H1 (cell line): ENCODE measurements around the gene LKAAEAR1. TPM values are rescaled to one million over a fixed set of nuclear protein-coding genes. Genes with fewer than 3 reads are reported as not detected.

Experiments
- CTCF ChIA-PET: fragments of 300-600 bp; sonication (Branson Sonifier 250); formaldehyde crosslinking; loops from one replicate; lab custom pipeline; 2021; ENCODE audit not compliant: partially characterized antibody; lab: Charles Lee
- POLR2A ChIA-PET: fragments of 300-600 bp; sonication (Branson Sonifier 250); formaldehyde crosslinking; loops from one replicate; lab custom pipeline; 2021; ENCODE audit warnings: inconsistent platforms; ENCODE audit not compliant: partially characterized antibody; lab: Charles Lee
- DNase-seq, 2 experiments: peaks; one replicate each; pipeline versions ENCODE4 v3.0.0 to v3.0.0-alpha.2; 2010 to 2022; ENCODE audit warnings: low spot score in 2 of 2, low read depth in 1 of 2, mixed read lengths in 1 of 2
- FAIRE-seq: peaks from 2 replicates; lab custom pipeline; 2011; peaks lifted over from hg19 to GRCh38; lab: Jason Lieb, UNC
- H2AFZ ChIP-seq: 2 replicates; pipeline ENCODE4 v1.8.1; 2012; ENCODE audit warnings: low read length, inconsistent platforms
- H2AK5ac ChIP-seq: 2 replicates; pipeline ENCODE4 v1.6.1; 2013; ENCODE audit warnings: low read depth, low read length
- H2BK120ac ChIP-seq: replicated peaks from 2 replicates; pipeline ENCODE3; 2013; ENCODE audit warnings: low read depth, low read length, inconsistent platforms
- H2BK12ac ChIP-seq: 2 replicates; pipeline ENCODE4 v1.6.1; 2013; ENCODE audit warnings: low read depth, low read length
- H2BK15ac ChIP-seq: 2 replicates; pipeline ENCODE4 v1.6.1; 2013; ENCODE audit warnings: low read length
- H2BK20ac ChIP-seq: 2 replicates; pipeline ENCODE4 v1.6.1; 2013; ENCODE audit warnings: low read length
- H2BK5ac ChIP-seq: 2 replicates; pipeline ENCODE4 v1.6.1; 2013; ENCODE audit warnings: low read depth, low read length
- H3K14ac ChIP-seq: 2 replicates; pipeline ENCODE4 v1.6.1; 2013; ENCODE audit warnings: inconsistent platforms; ENCODE audit not compliant: insufficient read length
- H3K18ac ChIP-seq: 2 replicates; pipeline ENCODE4 v1.6.1; 2013; ENCODE audit warnings: low read length; ENCODE audit errors: extremely low read depth
- H3K23ac ChIP-seq: 2 replicates; pipeline ENCODE4 v1.6.1; 2013; ENCODE audit warnings: inconsistent platforms; ENCODE audit not compliant: insufficient read length
- H3K23me2 ChIP-seq: 2 replicates; pipeline ENCODE4 v1.6.1; 2013; ENCODE audit warnings: low read depth, low read length
- H3K27ac ChIP-seq: 2 replicates; pipeline ENCODE4 v1.6.1; 2011; ENCODE audit warnings: low read depth, low read length, inconsistent platforms
- H3K27me3 ChIP-seq, 4 experiments: replicated peaks in 1 of 4; 1 replicate in 1 of 4; 2 replicates in 3 of 4; pipeline versions ENCODE4 v1.6.1 to v1.8.1; 2011 to 2013; ENCODE audit warnings: low read length in 3 of 4, mild to moderate bottlenecking in 3 of 4, inconsistent platforms in 2 of 4, mixed read lengths in 2 of 4, moderate library complexity in 1 of 4; ENCODE audit not compliant: control insufficient read depth in 3 of 4, insufficient read depth in 3 of 4; ENCODE audit errors: extremely low read depth in 1 of 4
- H3K36me3 ChIP-seq, 4 experiments: 2 replicates each; pipeline versions ENCODE4 v1.6.1 to v1.8.1; 2011 to 2013; ENCODE audit warnings: mild to moderate bottlenecking in 4 of 4, low read length in 3 of 4, moderate library complexity in 2 of 4, control low read depth in 1 of 4, inconsistent platforms in 1 of 4; ENCODE audit not compliant: insufficient read depth in 4 of 4, control insufficient read depth in 2 of 4
- H3K4ac ChIP-seq: replicated peaks from 2 replicates; pipeline ENCODE3; 2013; ENCODE audit warnings: low read length, low read depth, mixed read lengths, inconsistent platforms; ENCODE audit not compliant: insufficient read length
- H3K4me1 ChIP-seq, 4 experiments: replicated peaks in 1 of 4; 1 replicate in 1 of 4; 2 replicates in 3 of 4; pipeline versions ENCODE4 v1.6.1 to v1.8.1; 2011 to 2013; ENCODE audit warnings: low read length in 3 of 4, inconsistent platforms in 2 of 4, mixed read lengths in 1 of 4; ENCODE audit not compliant: insufficient read depth in 4 of 4, control insufficient read depth in 3 of 4
- H3K4me2 ChIP-seq, 2 experiments: 2 replicates each; pipeline versions ENCODE4 v1.6.1 to v1.8.1; 2011 to 2013; ENCODE audit warnings: low read depth in 2 of 2, low read length in 2 of 2, control low read depth in 1 of 2, inconsistent platforms in 1 of 2, mild to moderate bottlenecking in 1 of 2; ENCODE audit not compliant: insufficient read depth in 1 of 2
- H3K4me3 ChIP-seq, 4 experiments: fragments of 200-600, 300-600 bp in 1 of 4; sonication (generic), shearing (Covaris generic), sonication (Bioruptor Twin) in 1 of 4; 2 replicates each; pipeline versions ENCODE4 v1.5.1 to v1.8.1; 2011 to 2016; ENCODE audit warnings: low read length in 4 of 4, low read depth in 3 of 4, control low read depth in 2 of 4, inconsistent platforms in 2 of 4, mild to moderate bottlenecking in 2 of 4, mixed read lengths in 1 of 4, moderate library complexity in 1 of 4; ENCODE audit not compliant: insufficient read depth in 2 of 4; ENCODE audit errors: extremely low read depth in 1 of 4
- H3K56ac ChIP-seq: replicated peaks from 2 replicates; pipeline ENCODE3; 2013; ENCODE audit warnings: low read depth, mild to moderate bottlenecking, mixed read lengths, low read length, inconsistent platforms; ENCODE audit not compliant: insufficient read length
- H3K79me1 ChIP-seq: 2 replicates; pipeline ENCODE4 v1.6.1; 2013; ENCODE audit warnings: low read depth, low read length, control low read depth
- H3K79me2 ChIP-seq, 2 experiments: 2 replicates each; pipeline versions ENCODE4 v1.6.1 to v1.8.1; 2012 to 2013; ENCODE audit warnings: low read length in 2 of 2, mild to moderate bottlenecking in 2 of 2, inconsistent platforms in 1 of 2; ENCODE audit not compliant: insufficient read depth in 2 of 2, control insufficient read depth in 1 of 2
- H3K9ac ChIP-seq, 4 experiments: replicated peaks in 1 of 4; 1 replicate in 1 of 4; 2 replicates in 3 of 4; pipeline versions ENCODE4 v1.6.1 to v1.8.1; 2011 to 2013; ENCODE audit warnings: low read depth in 3 of 4, low read length in 3 of 4, control low read depth in 2 of 4, mild to moderate bottlenecking in 2 of 4, moderate library complexity in 2 of 4, inconsistent platforms in 1 of 4; ENCODE audit errors: extremely low read depth in 1 of 4
- H3K9me3 ChIP-seq, 2 experiments: 2 replicates each; pipeline versions ENCODE4 v1.6.1 to v1.8.1; 2012 to 2013; ENCODE audit warnings: mild to moderate bottlenecking in 2 of 2, moderate library complexity in 2 of 2, control low read depth in 1 of 2, inconsistent platforms in 1 of 2, low read depth in 1 of 2, low read length in 1 of 2, mixed read lengths in 1 of 2; ENCODE audit not compliant: insufficient read depth in 2 of 2
- H4K20me1 ChIP-seq, 2 experiments: replicated peaks in 1 of 2; 2 replicates each; pipeline versions ENCODE3 to v1.8.1; 2011 to 2013; ENCODE audit warnings: inconsistent platforms in 2 of 2, low read length in 2 of 2, mild to moderate bottlenecking in 1 of 2; ENCODE audit not compliant: insufficient read depth in 2 of 2, control insufficient read depth in 1 of 2
- H4K5ac ChIP-seq: 2 replicates; pipeline ENCODE4 v1.6.1; 2013; ENCODE audit warnings: low read length, low read depth, mixed read lengths, inconsistent platforms; ENCODE audit not compliant: insufficient read length
- H4K8ac ChIP-seq: 2 replicates; pipeline ENCODE4 v1.8.0; 2013; ENCODE audit warnings: mild to moderate bottlenecking, moderate library complexity, low read length, inconsistent platforms; ENCODE audit not compliant: insufficient read depth; ENCODE audit errors: extremely low read depth
- H4K91ac ChIP-seq: replicated peaks from 2 replicates; pipeline ENCODE3; 2013; ENCODE audit warnings: low read length, mixed read lengths, inconsistent platforms; ENCODE audit not compliant: insufficient read length
- ASH2L ChIP-seq: fragments of 200-600, 300-600 bp; sonication (generic); IDR thresholded peaks from one replicate; pipeline ENCODE4 v1.7.1; 2017; ENCODE audit warnings: low read length
- BCL11A ChIP-seq, 2 experiments: IDR thresholded peaks; one replicate each; pipeline ENCODE4 v1.6.1; 2011; ENCODE audit warnings: low read depth in 2 of 2, low read length in 2 of 2, mild to moderate bottlenecking in 2 of 2
- EGR1 ChIP-seq: IDR thresholded peaks from 2 replicates; pipeline ENCODE4 v1.6.1; 2011; ENCODE audit warnings: low read depth, low read length, borderline replicate concordance
- GABPA ChIP-seq: IDR thresholded peaks from 2 replicates; pipeline ENCODE4 v1.6.1; 2011; ENCODE audit warnings: mild to moderate bottlenecking, low read length, moderate library complexity, borderline replicate concordance; ENCODE audit not compliant: insufficient read depth
- HDAC6 ChIP-seq: IDR thresholded peaks from one replicate; pipeline ENCODE4 v1.7.1; 2012; ENCODE audit warnings: low read depth, mild to moderate bottlenecking, inconsistent platforms, low read length, moderate library complexity
- JUND ChIP-seq: IDR thresholded peaks from 2 replicates; pipeline ENCODE4 v1.6.1; 2011; ENCODE audit warnings: mild to moderate bottlenecking, improper control_type of control experiment, low read length
- POLR2A ChIP-seq, 2 experiments: IDR thresholded peaks; 1 replicate in 1 of 2; 2 replicates in 1 of 2; pipeline ENCODE4 v1.6.1; 2011; ENCODE audit warnings: low read depth in 2 of 2, low read length in 2 of 2, mild to moderate bottlenecking in 2 of 2; ENCODE audit errors: control extremely low read depth in 1 of 2
- POU5F1 ChIP-seq: IDR thresholded peaks from 2 replicates; pipeline ENCODE4 v1.6.1; 2011; ENCODE audit warnings: low read depth, mild to moderate bottlenecking, low read length, moderate library complexity
- RBBP5 ChIP-seq: IDR thresholded peaks from 2 replicates; pipeline ENCODE4 v1.7.1; 2012; ENCODE audit warnings: low read depth, mild to moderate bottlenecking, inconsistent platforms, low read length, moderate library complexity, borderline replicate concordance
- SIX5 ChIP-seq: IDR thresholded peaks from 2 replicates; pipeline ENCODE4 v1.6.1; 2011; ENCODE audit warnings: mild to moderate bottlenecking, low read depth, low read length
- YY1 ChIP-seq: IDR thresholded peaks from 2 replicates; pipeline ENCODE4 v1.6.1; 2011; ENCODE audit warnings: low read depth, mild to moderate bottlenecking, low read length
- WGBS, 2 experiments: shearing (Covaris generic) in 1 of 2; methylation state at CpG; one replicate each; pipeline versions ENCODE4 v1.1.6 to v1.1.7; 2013 to 2015; ENCODE audit warnings: low lambda C conversion rate in 2 of 2, mixed read lengths in 2 of 2, inconsistent platforms in 1 of 2, low coverage in 1 of 2, missing lambda C conversion rate in 1 of 2; ENCODE audit not compliant: insufficient replicate concordance in 2 of 2, insufficient coverage in 1 of 2, insufficient read length in 1 of 2; ENCODE audit errors: extremely low coverage in 1 of 2, missing lambda C conversion rate in 1 of 2; 5-methylcytosine and 5-hydroxymethylcytosine counted together
- polyA plus RNA-seq, 7 experiments: library from polyadenylated mRNA; depleted of rRNA in 3 of 7; stranded (reverse) in 5 of 7; unstranded in 2 of 7; fragments of >200 nt in 5 of 7; fragments of 200-250 nt in 2 of 7; gene quantifications; 1 replicate in 5 of 7; 2 replicates in 1 of 7; 4 replicates in 1 of 7; pipeline versions ENCODE4 v1.2.1 to v1.2.3, GENCODE V29; 2011 to 2013; ENCODE audit warnings: missing spikeins in 2 of 7, mixed read lengths in 2 of 7
- total RNA-seq: library from RNA; stranded (reverse); fragmentation: NEBNext Ultra II Directional; extraction: Animal tissue kit (Norgen Biotek cat#: 25700); gene quantifications from 2 replicates; pipeline ENCODE4 v1.2.1, GENCODE V29; 2021
- TF ChIP-seq, protein P1 (sequence below): IDR thresholded peaks from 2 replicates; pipeline ENCODE4 v1.6.1; 2011; ENCODE audit warnings: low read depth, mild to moderate bottlenecking, low read length; ENCODE audit not compliant: insufficient read depth

LKAAEAR1 gene
- total and polyA plus RNA-seq, 2 of the 8 experiments (the other 6 are each of a cell fraction or from before 2014, with no cell fraction given) = 0.41 to 0.53 TPM

DNA sequence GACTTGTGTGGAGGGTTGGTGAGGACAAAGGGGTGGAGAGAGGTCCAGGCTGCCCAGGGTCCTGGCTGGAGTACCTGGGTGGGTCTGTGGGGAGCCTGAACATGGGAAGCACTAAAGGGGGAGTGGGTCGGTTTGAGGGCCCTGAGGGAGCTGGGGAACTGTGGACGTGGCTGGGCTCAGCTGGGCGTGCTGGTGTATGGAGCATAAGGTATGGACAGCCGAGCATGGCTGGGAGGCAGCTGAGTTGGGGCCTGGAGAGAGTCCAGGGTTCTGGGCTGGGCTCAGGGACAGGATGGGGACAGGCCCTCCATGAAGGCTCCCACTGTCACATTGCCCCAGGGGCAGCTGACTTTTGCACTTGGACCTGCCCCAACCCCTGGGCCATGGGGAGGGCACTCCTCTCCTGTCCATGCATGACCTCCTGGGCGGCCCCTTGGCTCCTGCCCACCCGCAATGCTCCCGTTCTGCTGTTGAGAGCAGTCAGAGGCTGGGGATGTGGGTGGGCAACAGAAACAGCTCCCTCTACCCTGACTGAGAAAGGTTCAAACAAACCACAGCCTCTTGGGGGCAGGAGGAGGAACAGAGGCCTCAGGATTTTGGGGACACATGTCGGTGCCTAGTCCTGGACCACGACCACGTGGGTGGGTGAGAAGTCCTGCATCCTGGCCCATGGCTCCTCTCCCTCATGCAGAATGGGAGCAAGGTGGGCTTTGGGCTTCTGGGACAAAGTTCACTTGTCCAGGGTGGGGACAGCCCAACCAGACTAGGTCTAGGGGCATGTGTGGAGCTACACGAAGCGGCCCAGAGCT, 43.8 kb downstream of the LKAAEAR1 start:
- no peaks in the 10 kb centered on the region for H3K79me2 ChIP-seq
- no peak overlapping the region for H3K56ac ChIP-seq
- no peak for FAIRE-seq
- H4K5ac ChIP-seq = no peak overlapping the region
- H3K27ac ChIP-seq = no peak overlapping the region
- no peaks in the 10 kb centered on the region; the same call in 1 of the 2 replicates for H3K79me1 ChIP-seq
- H2BK15ac ChIP-seq = no peak overlapping the region
- H4K91ac ChIP-seq = no peak overlapping the region
- H2BK12ac ChIP-seq = peak overlapping the region; percentile 39; the same call in 1 of the 2 replicates
- no peak overlapping the region for H4K8ac ChIP-seq
- no peak overlapping the region for H3K9ac ChIP-seq
- H4K20me1 ChIP-seq = peaks cover 0 to 1% of the 10 kb centered on the region in 2 experiments
- H3K4me1 ChIP-seq = peaks cover 0 to 27% (median 17%) of the 10 kb centered on the region in 4 experiments; a peak in 6 of 7 replicates
- H2AFZ ChIP-seq = no peak overlapping the region
- no peaks in the 10 kb centered on the region; a peak in 1 of 8 replicates for H3K36me3 ChIP-seq
- ChIA-PET POLR2A (interaction anchor here (0.7 to 3.5 kb wide), 7 partner anchors 12 to 40 kb away, joined by 3 to 24 read pairs (median 4); no protein-coding TSS in a partner anchor), CTCF (interaction anchor here (0.6 to 7.3 kb wide), 23 partner anchors 9 to 219 kb away, joined by 3 to 73 read pairs (median 4); partner anchors contain the start of genes LKAAEAR1, OPRL1, PRPF6 and RGS19)
- no peak for DNase-seq
- peaks cover 3% of the 10 kb centered on the region; the same call in 1 of the 2 replicates for H3K23me2 ChIP-seq
- H3K4me3 ChIP-seq = no peak overlapping the region
- no peak overlapping the region for H2BK20ac ChIP-seq
- H2BK120ac ChIP-seq = no peak overlapping the region
- H3K23ac ChIP-seq = no peak overlapping the region
- H2BK5ac ChIP-seq = no peak overlapping the region
- H3K18ac ChIP-seq = no peak overlapping the region
- 87% methylated on average over 12 of the region's 12 CpGs; no CpG with 5 or more reads in 1 of the 2 experiments for WGBS, 2 experiments
- H2AK5ac ChIP-seq = 0 out of 2 replicates have a peak overlapping the region, but pooled peaks have one; percentile 54
- no peak overlapping the region for H3K4me2 ChIP-seq
- H3K14ac ChIP-seq = no peak overlapping the region
- H3K27me3 ChIP-seq = peaks cover 16 to 69% (median 54%) of the 10 kb centered on the region in 4 experiments
- no peaks in the 10 kb centered on the region for H3K9me3 ChIP-seq
- no peak overlapping the region for H3K4ac ChIP-seq
- TF ChIP-seq YY1 (no peak), HDAC6 (no peak), SIX5 (no peak), POLR2A (IDR thresholded peaks at IDR 0.05; ENCODE audit: control extremely low read depth in 1 of 2, low read depth in 2 of 2, low read length in 2 of 2) (no peak), ASH2L (no peak), GABPA (no peak), RBBP5 (no peak), JUND (no peak), POU5F1 (no peak), BCL11A (IDR thresholded peaks at IDR 0.05; ENCODE audit: low read depth in 2 of 2, low read length in 2 of 2) (no peak), EGR1 (no peak)
- TF ChIP-seq, protein P1, sequence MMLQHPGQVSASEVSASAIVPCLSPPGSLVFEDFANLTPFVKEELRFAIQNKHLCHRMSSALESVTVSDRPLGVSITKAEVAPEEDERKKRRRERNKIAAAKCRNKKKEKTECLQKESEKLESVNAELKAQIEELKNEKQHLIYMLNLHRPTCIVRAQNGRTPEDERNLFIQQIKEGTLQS = no peak
